HK-2 (cell line): Measurements from ENCODE around the gene SLC9C1.

Source experiments
- DNase-seq: peaks from one replicate; pipeline ENCODE4 v3.0.0-alpha.2; 2018; ENCODE audit not compliant: unreplicated experiment

SLC9C1 gene

GRCh38 chr3:112111785-112112402 is 182.1 kb downstream of the SLC9C1 start:
- peak; percentile 49 for DNase-seq

- DNase-seq, result no peak
Observed at GRCh38 chr3:112109322-112109721, 184.7 kb downstream of the SLC9C1 start.

- DNase-seq, result no peak
Observed at GRCh38 chr3:112104774-112105173, 189.2 kb downstream of the SLC9C1 start.

- DNase-seq, result peak; percentile 63
Observed at GRCh38 chr3:112101916-112102315, 192.1 kb downstream of the SLC9C1 start.

- DNase-seq, result peak; percentile 69
Observed at GRCh38 chr3:112097378-112097777, 196.6 kb downstream of the SLC9C1 start.

- DNase-seq, result no peak
Observed at GRCh38 chr3:112096176-112096575, 197.8 kb downstream of the SLC9C1 start.

GRCh38 chr3:112095731-112096130 is 198.3 kb downstream of the SLC9C1 start:
- no peak for DNase-seq

- no peak for DNase-seq
Observed at GRCh38 chr3:112093180-112093522, 200.9 kb downstream of the SLC9C1 start.

GRCh38 chr3:112092496-112093179 is 201.4 kb downstream of the SLC9C1 start:
- no peak for DNase-seq

- no peak for DNase-seq
Observed at GRCh38 chr3:112090887-112091586, 203.0 kb downstream of the SLC9C1 start.
